K562 (cell line): ENCODE measurements around the gene OR1N1. TPM values are rescaled to one million over a fixed set of nuclear protein-coding genes. Genes with fewer than 3 reads are reported as not detected.
A peak's percentile ranks its signal among the peaks of the same experiment; 100 is the strongest.
"Not testable (repeated sequence)": the region's sequence is repeated elsewhere in the genome, so short reads cannot be mapped to it uniquely, and the experiment has no call there.

ENCODE experiments used
- ATAC-seq: fragments of 200-7000 bp; cut with Tn5 transposase; 3 replicates; pipeline ENCODE4 v1.9.1; 2020; ENCODE audit warnings: moderate library complexity
- BruUV-seq: library from RNA; stranded (reverse); fragments of 400-500 nt; replicated peaks from 2 replicates; lab custom pipeline; 2021; lab: Mats Ljungman, UMichigan
- CTCF ChIA-PET: fragments of 300-600 bp; formaldehyde crosslinking; extraction: SDS; loops from one replicate; lab custom pipeline; 2021; ENCODE audit warnings: low intra/inter-chr PET ratio; lab: Yijun Ruan, JAX
- POLR2A ChIA-PET: fragments of 300-600, 350-650 bp; sonication (Branson Sonifier 250); formaldehyde crosslinking; extraction: SDS; loops from one replicate; lab custom pipeline; 2021; ENCODE audit warnings: antibody characterized with exemption, inconsistent platforms; lab: Yijun Ruan, JAX
- DNase-seq, 4 experiments: peaks; one replicate each; pipeline versions ENCODE4 v3.0.0 to v3.0.0-alpha.2; 2011 to 2018; ENCODE audit warnings: low spot score in 3 of 4, mixed read lengths in 3 of 4; ENCODE audit errors: extremely low read depth in 1 of 4
- FAIRE-seq: peaks from 2 replicates; lab custom pipeline; 2011; peaks lifted over from hg19 to GRCh38; lab: Jason Lieb, UNC
- H2AFZ ChIP-seq: 2 replicates; pipeline ENCODE4 v1.6.0; 2011; ENCODE audit warnings: low read depth, low read length, control low read depth, inconsistent platforms
- H3K27ac ChIP-seq: fragments of 200-600 bp; 3 replicates; pipeline ENCODE4 v1.8.0; 2011; ENCODE audit warnings: low read depth, mild to moderate bottlenecking, control low read depth, inconsistent platforms, low read length, moderate library complexity, mixed read lengths; ENCODE audit errors: extremely low read depth
- H3K27me3 ChIP-seq, 2 experiments: fragments of 300-600 bp in 1 of 2; 2 replicates in 1 of 2; 3 replicates in 1 of 2; pipeline versions ENCODE4 v1.6.0 to v1.8.0; 2011; ENCODE audit warnings: inconsistent platforms in 2 of 2, low read length in 2 of 2, mild to moderate bottlenecking in 1 of 2, mixed read lengths in 1 of 2, moderate library complexity in 1 of 2; ENCODE audit not compliant: control insufficient read depth in 2 of 2, insufficient read depth in 2 of 2
- H3K36me3 ChIP-seq: fragments of 300-600 bp; 3 replicates; pipeline ENCODE4 v1.8.0; 2011; ENCODE audit warnings: mild to moderate bottlenecking, low read length, inconsistent platforms; ENCODE audit not compliant: control insufficient read depth, insufficient read depth
- H3K4me1 ChIP-seq, 2 experiments: fragments of 200-600 bp in 1 of 2; replicated peaks in 1 of 2; 2 replicates in 1 of 2; 3 replicates in 1 of 2; pipeline versions ENCODE4 v1.5.1 to v1.8.0; 2011; ENCODE audit warnings: inconsistent platforms in 2 of 2, low read length in 2 of 2, mild to moderate bottlenecking in 1 of 2, mixed read lengths in 1 of 2, moderate library complexity in 1 of 2; ENCODE audit not compliant: control insufficient read depth in 2 of 2, insufficient read depth in 2 of 2
- H3K4me2 ChIP-seq: 2 replicates; pipeline ENCODE4 v1.6.1; 2011; ENCODE audit warnings: low read length, control low read depth, inconsistent platforms, mixed read lengths; ENCODE audit not compliant: insufficient read depth
- H3K4me3 ChIP-seq: fragments of 200-600 bp; sonication (generic), shearing (Covaris generic); 2 replicates; pipeline ENCODE4 v1.5.1; 2016; ENCODE audit warnings: control low read depth, inconsistent platforms
- H3K79me2 ChIP-seq: fragments of 200-600 bp; 3 replicates; pipeline ENCODE4 v1.8.0; 2011; ENCODE audit warnings: low read length, inconsistent platforms; ENCODE audit not compliant: control insufficient read depth, insufficient read depth
- H3K9ac ChIP-seq, 2 experiments: 2 replicates each; pipeline versions ENCODE4 v1.6.0 to v1.6.1; 2011; ENCODE audit warnings: low read depth in 2 of 2, low read length in 2 of 2, control low read depth in 1 of 2, inconsistent platforms in 1 of 2, mild to moderate bottlenecking in 1 of 2, mixed read lengths in 1 of 2; ENCODE audit not compliant: insufficient read depth in 1 of 2
- H3K9me1 ChIP-seq: one replicate; pipeline ENCODE4 v1.6.0; 2011; ENCODE audit warnings: inconsistent platforms, mild to moderate bottlenecking, low read length, moderate library complexity; ENCODE audit not compliant: control insufficient read depth, insufficient read depth
- H3K9me3 ChIP-seq: replicated peaks from 2 replicates; pipeline ENCODE4 v1.5.1; 2011; ENCODE audit warnings: low read depth, low read length, inconsistent platforms; ENCODE audit not compliant: control insufficient read depth, insufficient read depth
- H4K20me1 ChIP-seq: replicated peaks from 2 replicates; pipeline ENCODE4 v1.6.1; 2011; ENCODE audit warnings: low read length, inconsistent platforms, mixed read lengths; ENCODE audit not compliant: control insufficient read depth, insufficient read depth
- CEBPB ChIP-seq: fragments of 450-650 bp; IDR thresholded peaks from 2 replicates; pipeline ENCODE4 v1.6.1; 2016; ENCODE audit warnings: missing genetic modification characterization, missing compliant biosample characterization
- CEBPG ChIP-seq, 3 experiments: fragments of 200-800 bp in 1 of 3; sonication (Bioruptor generic) in 1 of 3; sonication (generic) in 1 of 3; formaldehyde crosslinking in 1 of 3; IDR thresholded peaks in 2 of 3; conservative IDR thresholded peaks in 1 of 3; 2 replicates each; pipeline versions ENCODE4 v1.6.1 to v1.8.0; 2016 to 2022; ENCODE audit warnings: missing compliant biosample characterization in 2 of 3, missing genetic modification characterization in 2 of 3, mild to moderate bottlenecking in 1 of 3, missing genetic modification reagents in 1 of 3
- HDAC8 ChIP-seq: fragments of 450-650 bp; IDR thresholded peaks from 2 replicates; pipeline ENCODE4 v1.6.1; 2016; ENCODE audit warnings: mild to moderate bottlenecking, missing genetic modification characterization, moderate library complexity, missing compliant biosample characterization
- PHF8 ChIP-seq: fragments of 200-600 bp; sonication (generic); IDR thresholded peaks from 2 replicates; pipeline ENCODE4 v1.6.1; 2012; ENCODE audit warnings: mixed run types, mild to moderate bottlenecking, inconsistent platforms, low read length, moderate library complexity, borderline replicate concordance
- SMAD4 ChIP-seq: fragments of 250-450 bp; sonication (Bioruptor Pico); conservative IDR thresholded peaks from 2 replicates; pipeline ENCODE4 v1.8.0; 2021; ENCODE audit warnings: inconsistent platforms, mild to moderate bottlenecking, moderate library complexity
- SMC3 ChIP-seq: conservative IDR thresholded peaks from 2 replicates; pipeline ENCODE4 v1.6.1; 2011; ENCODE audit warnings: low read depth, low read length, improper control_type of control experiment; ENCODE audit not compliant: insufficient read depth
- TOE1 ChIP-seq, 2 experiments: fragments of 450-650 bp in 1 of 2; sonication (generic) in 1 of 2; formaldehyde crosslinking in 1 of 2; IDR thresholded peaks; 2 replicates each; pipeline versions ENCODE4 v1.7.1 to v1.8.0; 2016 to 2022; ENCODE audit warnings: borderline replicate concordance in 2 of 2, mild to moderate bottlenecking in 2 of 2, antibody characterized with exemption in 1 of 2, inconsistent platforms in 1 of 2, low read depth in 1 of 2, missing genetic modification reagents in 1 of 2, moderate library complexity in 1 of 2
- TSC22D4 ChIP-seq: fragments of 450-650 bp; IDR thresholded peaks from 2 replicates; pipeline ENCODE4 v1.6.1; 2016; ENCODE audit warnings: missing genetic modification characterization, missing biosample characterization, control low read depth
- WGBS: fragments of 100-300 bp; shearing (Covaris generic); methylation state at CpG from one replicate; pipeline ENCODE4 v1.1.6; 2016; ENCODE audit warnings: low coverage, mixed read lengths; ENCODE audit not compliant: insufficient coverage; ENCODE audit errors: missing lambda C conversion rate; 5-methylcytosine and 5-hydroxymethylcytosine counted together
- in situ Hi-C: fragments of 300-500 bp; cut with MboI; formaldehyde crosslinking; loops from 4 replicates; pipeline ENCODE4 v1.15.0; 2018; ENCODE audit warnings: inconsistent platforms, mixed read lengths
- intact Hi-C: fragments of 100-400 bp; cut with micrococcal nuclease; formaldehyde crosslinking; loops from 2 replicates; pipeline ENCODE4 v1.14.2; 2022
- polyA plus RNA-seq, 8 experiments: library from polyadenylated mRNA; depleted of rRNA in 4 of 8; stranded (reverse) in 5 of 8; unstranded in 3 of 8; fragments of >200 nt; fragmentation: Nextera tagmentation in 2 of 8; fragmentation: Illumina TruSeq in 1 of 8; extraction: Ambion mirVana in 2 of 8; extraction: Trizol in 1 of 8; gene quantifications; 2 replicates each; pipeline versions ENCODE4 v1.2.1 to v1.2.3, GENCODE V29; 2011 to 2014; ENCODE audit warnings: inconsistent platforms in 1 of 8, missing spikeins in 1 of 8
- total RNA-seq, 7 experiments: library from RNA; depleted of rRNA in 6 of 7; stranded (reverse); fragments of >200 nt in 6 of 7; fragmentation: Illumina TruSeq in 2 of 7; extraction: Trizol in 2 of 7; gene quantifications; 2 replicates each; pipeline versions ENCODE4 v1.2.1 to v1.2.3, GENCODE V29; 2011 to 2021; ENCODE audit warnings: low replicate concordance in 1 of 7
- TF ChIP-seq, protein P1 (sequence below): fragments of 250-450 bp; sonication (Bioruptor Pico); IDR thresholded peaks from 2 replicates; pipeline ENCODE4 v1.5.0; 2020; ENCODE audit warnings: mild to moderate bottlenecking

OR1N1 gene
- total and polyA plus RNA-seq, 9 of the 15 experiments (the other 6 are each of a cell fraction or from before 2014, with no cell fraction given): not detected

DNA sequence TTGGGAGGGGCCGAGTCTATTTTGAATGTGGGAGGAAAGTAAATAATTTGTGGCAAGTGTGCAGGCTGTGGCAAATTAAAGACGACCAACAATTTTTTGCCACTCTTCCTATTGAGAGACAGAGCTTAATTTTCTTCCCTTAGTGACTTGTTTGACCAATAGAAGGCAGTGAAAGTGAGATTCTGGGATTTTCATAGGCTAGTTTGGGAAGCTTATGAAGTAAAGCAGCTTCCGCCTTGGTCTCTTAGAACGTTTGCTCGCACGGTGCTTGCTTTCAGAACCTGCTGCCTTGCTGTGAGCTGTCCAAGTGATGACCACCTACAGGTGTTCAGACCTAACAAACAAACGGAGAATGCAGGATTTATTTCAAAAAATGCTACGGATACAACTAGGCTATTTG, 19.1 kb upstream of the OR1N1 start (continued):
- TF ChIP-seq HDAC8 (tag) (no peak), TOE1 (IDR thresholded peaks at IDR 0.05; ENCODE audit: borderline replicate concordance) (no peak), TOE1 (CRISPR knock-in tag; IDR thresholded peaks at IDR 0.05; ENCODE audit: borderline replicate concordance, low read depth) (no peak), SMAD4 (CRISPR knock-in tag) (no peak), TSC22D4 (no peak)
- TF ChIP-seq, protein P1, sequence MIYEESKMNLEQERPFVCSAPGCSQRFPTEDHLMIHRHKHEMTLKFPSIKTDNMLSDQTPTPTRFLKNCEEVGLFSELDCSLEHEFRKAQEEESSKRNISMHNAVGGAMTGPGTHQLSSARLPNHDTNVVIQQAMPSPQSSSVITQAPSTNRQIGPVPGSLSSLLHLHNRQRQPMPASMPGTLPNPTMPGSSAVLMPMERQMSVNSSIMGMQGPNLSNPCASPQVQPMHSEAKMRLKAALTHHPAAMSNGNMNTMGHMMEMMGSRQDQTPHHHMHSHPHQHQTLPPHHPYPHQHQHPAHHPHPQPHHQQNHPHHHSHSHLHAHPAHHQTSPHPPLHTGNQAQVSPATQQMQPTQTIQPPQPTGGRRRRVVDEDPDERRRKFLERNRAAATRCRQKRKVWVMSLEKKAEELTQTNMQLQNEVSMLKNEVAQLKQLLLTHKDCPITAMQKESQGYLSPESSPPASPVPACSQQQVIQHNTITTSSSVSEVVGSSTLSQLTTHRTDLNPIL: no peak

DNA sequence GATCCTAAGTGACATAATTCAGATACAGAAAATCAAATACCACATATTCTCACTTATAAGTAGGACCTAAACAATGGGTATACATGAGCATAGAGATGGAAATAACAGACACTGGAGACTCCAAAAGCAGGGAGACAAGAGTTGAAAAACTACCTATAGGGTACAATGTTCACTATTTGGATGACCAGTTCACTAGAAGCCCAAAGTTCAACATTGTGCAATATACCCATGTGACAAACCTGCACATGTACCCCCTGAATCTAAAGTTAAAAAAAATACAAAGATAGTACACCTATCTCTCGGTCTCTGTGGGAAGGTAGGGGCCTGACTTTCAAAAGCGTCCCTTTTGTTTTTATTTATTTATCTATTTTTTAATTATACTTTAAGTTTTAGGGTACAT, 11.7 kb upstream of the OR1N1 start:
- intact Hi-C loops: no loop called here
- Histone ChIP-seq H3K9ac (no peak overlapping the region), H3K36me3 (no peaks in the 10 kb centered on the region), H4K20me1 (no peaks in the 10 kb centered on the region), H3K27me3 (no peaks in the 10 kb centered on the region), H3K9me3 (no peaks in the 10 kb centered on the region), H3K27ac (no peak overlapping the region), H3K4me2 (no peak overlapping the region), H3K4me1 (no peaks in the 10 kb centered on the region; a peak in 1 of 5 replicates), H3K79me2 (no peaks in the 10 kb centered on the region), H2AFZ (no peak overlapping the region)
- BruUV-seq: no TSS peak
- POLR2A ChIA-PET: no interaction called here
- TF ChIP-seq CEBPB (tag): 0 out of 2 replicates have a peak, but pooled peaks have one; percentile 12
- no peak for TF ChIP-seq PHF8
- no peak for TF ChIP-seq CEBPG (CRISPR knock-in tag; IDR thresholded peaks at IDR 0.05)
- peak in 1 of 2 experiments; percentile 46; a peak in 2 of 4 replicates for TF ChIP-seq CEBPG (tag; conservative IDR thresholded peaks at IDR 0.05 in 1 of 2, IDR thresholded peaks at IDR 0.05 in 1 of 2)
- no peak for TF ChIP-seq SMC3
- TF ChIP-seq, all 486 proteins: peak for 2
- no peaks in the 10 kb centered on the region for H3K9me1 ChIP-seq
- no peak for FAIRE-seq
- 5% methylated on average over 2 of the region's 2 CpGs for WGBS
- ATAC-seq: no peak
- no peak overlapping the region for H3K4me3 ChIP-seq
- CTCF ChIA-PET: no interaction called here
- DNase-seq: no peak
- in situ Hi-C loops: no loop called here

DNA sequence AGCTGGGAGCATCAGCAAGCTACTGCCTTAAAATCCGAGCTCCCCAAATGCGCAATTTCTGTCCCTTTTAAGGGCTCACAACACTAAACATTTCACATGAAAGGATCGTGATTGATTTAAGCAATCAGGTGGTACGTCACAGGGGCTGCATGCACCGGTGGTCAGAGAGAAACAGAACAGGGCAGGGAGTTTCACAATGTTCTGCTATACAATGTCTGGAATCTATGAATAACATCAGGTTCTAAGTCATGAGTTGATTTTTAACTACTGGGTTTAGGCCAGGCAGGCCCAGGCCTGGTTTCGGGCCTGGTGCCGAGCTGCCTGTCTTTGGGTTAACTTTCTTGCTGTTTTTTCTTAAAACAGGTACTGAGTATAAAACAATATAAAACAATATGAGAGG, 10.0 kb upstream of the OR1N1 start:
- H3K36me3 ChIP-seq, H3K9me1 ChIP-seq, H4K20me1 ChIP-seq, H3K27ac ChIP-seq, FAIRE-seq, H3K79me2 ChIP-seq, H3K9me3 ChIP-seq, DNase-seq, H3K4me2 ChIP-seq, in situ Hi-C loops, H2AFZ ChIP-seq, H3K4me3 ChIP-seq, intact Hi-C loops, CTCF ChIA-PET, POLR2A ChIA-PET, H3K9ac ChIP-seq, H3K4me1 ChIP-seq, ATAC-seq, H3K27me3 ChIP-seq, BruUV-seq: not testable (repeated sequence)
- WGBS: 5% methylated on average over 7 of the region's 7 CpGs
